T47D (cell line): Measurements from ENCODE around the gene IL2RA.
"Not testable (repeated sequence)": the region's sequence is repeated elsewhere in the genome, so short reads cannot be mapped to it uniquely, and the experiment has no call there.

Source experiments
- DNase-seq, 2 experiments: peaks; one replicate each; pipeline versions ENCODE4 v3.0.0 to v3.0.0-alpha.2; 2011 to 2012; ENCODE audit warnings: low read depth in 1 of 2, low spot score in 1 of 2
- JUND ChIP-seq: IDR thresholded peaks from 2 replicates; pipeline ENCODE4 v1.6.1; 2012; ENCODE audit warnings: low read depth
- in situ Hi-C: cut with HindIII; loops from 2 replicates; pipeline ENCODE4 v1.10.0; 2016; ENCODE audit warnings: low sequenced_read_pairs, low pct_unique_long_range_greater_than_20kb

The IL2RA gene

GRCh38 chr10:6048281-6049030, 13.7 kb downstream of the IL2RA start:
- in situ Hi-C loops, result no loop called here
- TF ChIP-seq JUND, result no peak
- no peak for DNase-seq

DNA sequence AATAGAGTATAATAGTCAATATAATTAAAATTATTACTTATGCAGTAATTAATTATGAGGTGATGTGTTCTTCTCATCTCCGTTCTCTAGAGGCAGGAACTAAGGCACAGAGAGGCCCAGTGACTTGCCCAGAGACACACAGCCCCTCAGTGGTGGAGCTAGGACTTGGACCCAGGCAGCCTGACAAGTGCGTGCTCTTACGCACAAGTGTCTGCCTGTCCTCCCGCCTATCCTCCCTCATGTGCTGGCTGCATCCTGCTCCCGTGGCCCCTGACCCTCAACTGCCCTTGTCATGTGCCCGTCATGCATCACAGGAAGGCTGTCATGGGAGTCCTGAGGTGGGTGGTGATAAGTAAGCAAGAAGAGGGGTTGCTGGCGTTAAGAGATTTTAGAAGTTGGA, 14.3 kb downstream of the IL2RA start:
- DNase-seq, result no peak
- TF ChIP-seq JUND, result no peak
- in situ Hi-C loops, result no loop called here

GRCh38 chr10:6046773-6047611, 15.2 kb downstream of the IL2RA start:
- no peak for TF ChIP-seq JUND
- in situ Hi-C loops, result no loop called here
- DNase-seq, result no peak

- no peak for DNase-seq
- in situ Hi-C loops, result no loop called here
- TF ChIP-seq JUND, result no peak
These were observed 16.0 kb downstream of the IL2RA start for GRCh38 chr10:6045878-6046772.

- no peak for TF ChIP-seq JUND
- DNase-seq, result no peak
- in situ Hi-C loops, result no loop called here
These were observed 16.8 kb downstream of the IL2RA start for GRCh38 chr10:6045314-6045848.

DNA sequence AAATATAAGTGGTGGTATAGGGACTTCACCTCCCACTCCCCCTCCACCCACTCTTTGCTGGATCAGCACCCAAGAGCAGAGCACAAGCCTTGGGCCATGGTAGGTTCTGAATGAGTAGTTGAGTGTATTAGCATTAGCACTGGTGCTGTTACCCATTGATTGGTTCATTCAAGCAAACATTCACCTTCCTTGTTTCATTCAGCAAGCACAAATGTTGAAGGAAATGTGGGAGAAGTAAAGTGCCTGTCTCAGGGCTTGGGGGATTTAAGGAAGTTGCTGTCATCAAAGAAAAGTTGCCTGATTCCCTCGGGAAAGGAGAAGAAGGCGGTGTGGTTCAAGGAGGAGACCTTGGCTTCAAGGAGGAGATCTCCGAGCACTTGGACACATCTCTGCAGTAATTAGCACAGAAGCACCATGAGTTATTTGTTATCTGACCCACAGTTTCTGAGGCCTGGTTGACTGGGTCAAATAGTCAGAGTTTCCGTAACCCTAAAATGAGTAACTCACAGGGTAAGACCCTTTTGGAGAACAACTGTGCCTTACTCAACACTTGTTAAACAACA, 17.3 kb downstream of the IL2RA start:
- DNase-seq, result no peak
- in situ Hi-C loops, result no loop called here

DNA sequence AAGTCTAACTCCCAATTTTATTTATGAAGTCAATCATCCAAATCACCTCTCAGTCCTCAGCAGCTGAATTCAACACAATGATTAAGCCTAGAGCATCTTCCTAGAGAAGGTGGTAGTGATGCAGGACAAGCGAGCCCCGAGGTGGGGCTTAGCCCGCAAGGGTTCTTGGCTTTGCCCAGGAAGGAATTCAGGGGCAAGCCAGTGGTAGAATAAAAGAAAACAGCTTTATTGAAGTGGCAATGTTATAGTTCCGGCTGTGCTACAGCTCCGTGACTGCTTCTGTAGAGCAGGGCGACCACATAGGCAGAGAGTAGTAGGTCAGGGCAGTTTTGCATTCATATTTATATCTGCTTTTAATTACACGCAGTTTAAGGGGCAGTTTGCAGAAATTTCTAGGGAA, 18.1 kb downstream of the IL2RA start:
- no peak for TF ChIP-seq JUND
- in situ Hi-C loops, result no loop called here
- DNase-seq, result no peak

More for the DNA sequence above, 17.3 kb downstream of the IL2RA start:
- TF ChIP-seq JUND, result no peak

DNA sequence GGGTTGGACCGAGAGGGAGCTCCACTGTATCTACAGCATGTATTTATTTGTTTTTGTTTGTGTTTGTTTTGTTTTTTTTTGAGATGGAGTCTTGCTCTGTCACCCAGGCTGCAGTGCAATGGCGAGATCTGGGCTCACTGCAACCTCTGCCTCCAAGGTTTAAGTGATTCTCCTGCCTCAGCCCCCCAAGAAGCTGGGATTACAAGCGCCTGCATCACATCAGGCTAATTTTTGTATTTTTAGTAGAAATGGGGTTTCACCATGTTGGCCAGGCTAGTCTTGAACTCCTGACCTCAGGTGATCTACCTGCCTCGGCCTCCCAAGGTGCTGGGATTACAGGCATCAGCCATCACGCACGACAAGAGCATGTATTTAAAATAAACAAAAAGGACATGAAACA, 18.8 kb downstream of the IL2RA start:
- in situ Hi-C loops, DNase-seq: not testable (repeated sequence)

DNA sequence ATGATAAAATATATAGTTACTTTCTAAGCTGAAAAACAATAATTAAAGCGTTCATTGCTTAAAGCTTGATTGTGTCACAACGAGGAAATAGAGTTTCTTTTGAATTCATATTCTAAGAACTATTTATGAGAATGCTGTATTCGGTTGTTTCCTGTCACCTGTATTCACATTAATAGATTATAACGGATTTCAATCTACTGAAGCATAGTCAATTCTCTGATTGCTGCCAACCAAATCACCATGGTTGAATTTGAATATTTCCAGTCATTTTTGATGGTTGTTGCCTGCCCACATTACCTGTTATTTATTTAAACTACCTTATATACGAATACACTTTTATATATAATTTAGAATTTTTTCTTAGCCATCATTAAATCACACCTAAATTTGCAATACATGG, 22.0 kb downstream of the IL2RA start:
- in situ Hi-C loops, result no loop called here
- TF ChIP-seq JUND, result no peak
- DNase-seq, result no peak

DNA sequence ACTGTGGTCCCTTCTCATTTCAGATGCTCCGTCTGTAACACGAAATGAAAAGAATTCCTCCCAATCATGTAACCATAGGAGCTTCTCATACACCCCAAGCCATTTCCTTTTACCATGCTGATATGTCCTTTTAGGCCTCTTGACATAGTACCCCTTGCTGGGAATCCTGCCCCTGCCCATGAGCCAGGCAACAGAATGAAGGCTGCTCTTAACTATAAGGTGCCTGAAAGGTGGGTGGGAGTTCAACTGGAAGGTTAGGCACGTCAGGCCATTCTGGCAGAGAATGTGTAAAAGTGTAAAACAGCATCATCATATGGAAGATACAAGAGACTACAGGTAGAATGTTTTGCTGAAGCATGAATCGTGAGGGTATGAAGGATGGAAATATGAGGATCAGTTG, 22.5 kb downstream of the IL2RA start:
- no peak for TF ChIP-seq JUND
- no peak for DNase-seq
- in situ Hi-C loops, result no loop called here

DNA sequence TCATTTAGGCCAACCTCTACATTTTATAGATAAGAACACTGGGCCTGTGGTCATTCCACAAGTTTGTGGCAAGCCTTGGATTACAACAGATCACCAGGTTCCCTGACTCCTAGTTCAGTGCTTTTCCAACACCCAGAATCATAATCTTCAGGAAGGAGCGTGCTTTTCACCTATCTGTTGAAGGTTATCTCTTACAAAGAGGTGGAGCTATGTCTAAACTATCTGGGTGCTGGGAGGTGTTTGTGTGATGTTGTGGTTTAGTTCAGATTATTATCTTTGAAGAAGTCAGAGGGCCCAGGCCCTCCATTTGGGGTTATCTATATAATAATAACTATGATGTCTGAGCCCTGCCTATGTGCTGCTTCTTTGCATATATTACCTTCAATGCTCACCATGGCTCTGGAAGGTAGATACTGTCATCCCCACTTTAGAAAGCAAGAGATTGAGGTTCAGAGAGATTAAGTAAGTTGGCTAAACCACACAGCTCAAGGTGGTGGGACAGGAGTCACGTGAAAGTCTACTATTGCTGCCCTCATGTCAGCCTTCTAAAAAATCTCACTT, 24.0 kb downstream of the IL2RA start:
- in situ Hi-C loops, result no loop called here
- DNase-seq, result no peak
- no peak for TF ChIP-seq JUND

GRCh38 chr10:6037422-6037821, 24.7 kb downstream of the IL2RA start:
- in situ Hi-C loops, result no loop called here
- no peak for DNase-seq
- TF ChIP-seq JUND, result no peak
